SK-N-MC (cell line): ENCODE results near the gene MED17.
A peak's percentile ranks its signal among the peaks of the same experiment; 100 is the strongest.

Experiments
- EZH2 ChIP-seq: fragments of 200-600 bp; sonication (generic); IDR thresholded peaks from one replicate; pipeline ENCODE4 v1.6.1; 2017; ENCODE audit warnings: antibody characterized with exemption
- FOXP2 ChIP-seq: optimal IDR thresholded peaks from 2 replicates; pipeline ENCODE3; 2011; ENCODE audit warnings: mild to moderate bottlenecking, moderate library complexity; ENCODE audit not compliant: insufficient read depth; ENCODE audit errors: extremely low read length, control extremely low read depth
- POLR2AphosphoS5 ChIP-seq: IDR thresholded peaks from 2 replicates; pipeline ENCODE4 v1.6.1; 2012; ENCODE audit warnings: mild to moderate bottlenecking, low read depth, low read length, borderline replicate concordance

DNA sequence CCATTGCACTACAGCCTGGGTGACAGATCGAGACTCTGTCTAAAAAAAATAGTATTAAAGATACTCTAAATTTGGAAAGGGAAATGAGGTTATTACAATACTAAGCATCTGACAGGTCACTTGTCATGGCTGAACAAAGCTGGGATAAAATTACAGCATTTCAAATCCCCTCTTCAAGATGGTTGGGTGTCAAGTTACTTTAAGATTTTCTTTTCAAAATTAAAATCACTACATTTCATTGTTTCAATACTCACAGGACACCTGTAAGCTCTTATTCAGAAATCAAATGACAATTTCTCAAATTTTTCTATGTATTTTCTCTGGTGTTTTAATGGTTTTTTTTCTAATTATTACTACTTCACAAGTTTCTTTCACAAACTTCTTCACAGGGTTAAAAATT is 48.5 kb upstream of the MED17 start:
- TF ChIP-seq POLR2AphosphoS5 (0 out of 2 replicates have a peak, but pooled peaks have one; percentile 15), EZH2 (no peak), FOXP2 (no peak)
